Mononuclear cell (primary cell): ENCODE measurements around the gene NUB1. TPM values are rescaled to one million over a fixed set of nuclear protein-coding genes. Genes with fewer than 3 reads are reported as not detected.

ENCODE experiments used
- H3K27me3 ChIP-seq: 2 replicates; pipeline ENCODE4 v1.6.0; 2011; ENCODE audit warnings: low read length, control low read depth; ENCODE audit not compliant: insufficient read depth
- H3K4me1 ChIP-seq: 2 replicates; pipeline ENCODE4 v1.5.1; 2011; ENCODE audit warnings: mild to moderate bottlenecking, low read length, control low read depth; ENCODE audit not compliant: insufficient read depth
- H3K4me3 ChIP-seq: 2 replicates; pipeline ENCODE4 v1.5.1; 2011; ENCODE audit warnings: mild to moderate bottlenecking, low read length, moderate library complexity
- H3K9me3 ChIP-seq: 2 replicates; pipeline ENCODE4 v1.5.1; 2011; ENCODE audit warnings: low read depth, mild to moderate bottlenecking, control low read depth, low read length
- total RNA-seq: library from RNA; depleted of rRNA; stranded (reverse); fragments of >200 nt; gene quantifications from one replicate; pipeline ENCODE4 v1.2.3, GENCODE V29; 2012

The NUB1 gene
- total RNA-seq, 1 donor, result 70.9 TPM

GRCh38 chr7:151392002-151392401, 50.4 kb downstream of the NUB1 start:
- no peak overlapping the region for H3K4me3 ChIP-seq
- no peaks in the 10 kb centered on the region for H3K4me1 ChIP-seq
- no peaks in the 10 kb centered on the region for H3K27me3 ChIP-seq
- no peaks in the 10 kb centered on the region for H3K9me3 ChIP-seq

- no peak overlapping the region for H3K4me3 ChIP-seq
- H3K4me1 ChIP-seq, result no peaks in the 10 kb centered on the region
- no peaks in the 10 kb centered on the region for H3K27me3 ChIP-seq
- H3K9me3 ChIP-seq, result no peaks in the 10 kb centered on the region
Observed at GRCh38 chr7:151392426-151392825, 50.8 kb downstream of the NUB1 start.

- Histone ChIP-seq H3K27me3 (no peaks in the 10 kb centered on the region), H3K4me3 (no peak overlapping the region), H3K4me1 (no peaks in the 10 kb centered on the region), H3K9me3 (no peaks in the 10 kb centered on the region)
Observed at GRCh38 chr7:151393031-151393977, 51.7 kb downstream of the NUB1 start.

GRCh38 chr7:151394076-151395035, 52.7 kb downstream of the NUB1 start:
- H3K4me1 ChIP-seq, result no peaks in the 10 kb centered on the region
- no peak overlapping the region for H3K4me3 ChIP-seq
- no peaks in the 10 kb centered on the region for H3K27me3 ChIP-seq
- H3K9me3 ChIP-seq, result no peaks in the 10 kb centered on the region

GRCh38 chr7:151395036-151395367, 53.4 kb downstream of the NUB1 start:
- H3K9me3 ChIP-seq, result no peaks in the 10 kb centered on the region

GRCh38 chr7:151396328-151396970, 54.8 kb downstream of the NUB1 start:
- no peaks in the 10 kb centered on the region for H3K27me3 ChIP-seq
- H3K4me3 ChIP-seq, result no peak overlapping the region
- no peaks in the 10 kb centered on the region for H3K4me1 ChIP-seq
- no peaks in the 10 kb centered on the region for H3K9me3 ChIP-seq

More at GRCh38 chr7:151395036-151395367, 53.4 kb downstream of the NUB1 start:
- Histone ChIP-seq H3K4me3 (no peak overlapping the region), H3K27me3 (no peaks in the 10 kb centered on the region), H3K4me1 (no peaks in the 10 kb centered on the region)

- Histone ChIP-seq H3K4me3 (no peak overlapping the region), H3K27me3 (no peaks in the 10 kb centered on the region), H3K9me3 (no peaks in the 10 kb centered on the region), H3K4me1 (no peaks in the 10 kb centered on the region)
Observed at GRCh38 chr7:151397026-151397425, 55.4 kb downstream of the NUB1 start.

- no peaks in the 10 kb centered on the region for H3K9me3 ChIP-seq
- H3K27me3 ChIP-seq, result no peaks in the 10 kb centered on the region
- H3K4me1 ChIP-seq, result peaks cover 8% of the 10 kb centered on the region
- H3K4me3 ChIP-seq, result no peak overlapping the region
Observed at GRCh38 chr7:151398446-151399304, 57.1 kb downstream of the NUB1 start.

- Histone ChIP-seq H3K9me3 (no peaks in the 10 kb centered on the region), H3K4me1 (peaks cover 14% of the 10 kb centered on the region), H3K27me3 (no peaks in the 10 kb centered on the region), H3K4me3 (no peak overlapping the region)
Observed at GRCh38 chr7:151399305-151399601, 57.6 kb downstream of the NUB1 start.

GRCh38 chr7:151399906-151400305, 58.3 kb downstream of the NUB1 start:
- Histone ChIP-seq H3K27me3 (no peaks in the 10 kb centered on the region), H3K4me1 (peaks cover 20% of the 10 kb centered on the region), H3K9me3 (no peaks in the 10 kb centered on the region), H3K4me3 (no peak overlapping the region)

GRCh38 chr7:151400626-151401315, 59.2 kb downstream of the NUB1 start:
- no peak overlapping the region for H3K4me3 ChIP-seq
- H3K9me3 ChIP-seq, result no peaks in the 10 kb centered on the region
- H3K4me1 ChIP-seq, result peaks cover 20% of the 10 kb centered on the region
- H3K27me3 ChIP-seq, result no peaks in the 10 kb centered on the region

GRCh38 chr7:151402029-151402835, 60.6 kb downstream of the NUB1 start:
- H3K4me3 ChIP-seq, result no peak overlapping the region
- H3K4me1 ChIP-seq, result peaks cover 20% of the 10 kb centered on the region
- H3K9me3 ChIP-seq, result no peaks in the 10 kb centered on the region
- H3K27me3 ChIP-seq, result no peaks in the 10 kb centered on the region

GRCh38 chr7:151403764-151404163, 62.2 kb downstream of the NUB1 start:
- Histone ChIP-seq H3K4me3 (no peak overlapping the region), H3K27me3 (peaks cover 8% of the 10 kb centered on the region), H3K4me1 (peaks cover 25% of the 10 kb centered on the region), H3K9me3 (no peaks in the 10 kb centered on the region)
